Trophoblast cell (in vitro differentiated cells and primary cell): ENCODE results near the gene CLEC3B.
A peak's percentile ranks its signal among the peaks of the same experiment; 100 is the strongest.

ENCODE experiments used
- DNase-seq, 2 donors: peaks; one replicate each; pipeline ENCODE4 v3.0.0-alpha.2; 2016
- H2AFZ ChIP-seq: 2 replicates; pipeline ENCODE4 v1.6.1; 2013; ENCODE audit warnings: low read length, moderate library complexity, mild to moderate bottlenecking; ENCODE audit not compliant: insufficient read depth, poor library complexity
- H2AK5ac ChIP-seq: 2 replicates; pipeline ENCODE4 v1.6.1; 2013; ENCODE audit warnings: mild to moderate bottlenecking, low read length
- H2BK120ac ChIP-seq: 2 replicates; pipeline ENCODE4 v1.6.1; 2013; ENCODE audit warnings: low read length, mild to moderate bottlenecking, moderate library complexity; ENCODE audit not compliant: insufficient read depth, poor library complexity
- H2BK12ac ChIP-seq: 2 replicates; pipeline ENCODE4 v1.6.1; 2013; ENCODE audit warnings: mild to moderate bottlenecking, low read length, moderate library complexity
- H2BK5ac ChIP-seq: 2 replicates; pipeline ENCODE4 v1.6.1; 2013; ENCODE audit warnings: low read length, low read depth, moderate library complexity, mild to moderate bottlenecking; ENCODE audit not compliant: poor library complexity
- H3K14ac ChIP-seq: 2 replicates; pipeline ENCODE4 v1.6.1; 2013; ENCODE audit warnings: mild to moderate bottlenecking, low read length
- H3K18ac ChIP-seq: 2 replicates; pipeline ENCODE4 v1.6.1; 2013; ENCODE audit warnings: mild to moderate bottlenecking, low read length
- H3K23ac ChIP-seq: 2 replicates; pipeline ENCODE4 v1.6.1; 2013; ENCODE audit warnings: low read length
- H3K27ac ChIP-seq: 2 replicates; pipeline ENCODE4 v1.5.1; 2013; ENCODE audit warnings: low read depth, mild to moderate bottlenecking, inconsistent platforms, low read length, moderate library complexity
- H3K27me3 ChIP-seq: 2 replicates; pipeline ENCODE4 v1.6.1; 2013; ENCODE audit warnings: inconsistent platforms, mild to moderate bottlenecking, low read length, moderate library complexity; ENCODE audit not compliant: insufficient read depth
- H3K36me3 ChIP-seq, 2 experiments: 1 replicate in 1 of 2; 2 replicates in 1 of 2; pipeline ENCODE4 v1.6.1; 2013; ENCODE audit warnings: low read length in 2 of 2, mild to moderate bottlenecking in 2 of 2, moderate library complexity in 1 of 2; ENCODE audit not compliant: insufficient read depth in 2 of 2, control insufficient read depth in 1 of 2
- H3K4ac ChIP-seq: 2 replicates; pipeline ENCODE4 v1.6.1; 2013; ENCODE audit warnings: low read depth, mild to moderate bottlenecking, low read length, moderate library complexity
- H3K4me1 ChIP-seq, 2 experiments: 1 replicate in 1 of 2; 2 replicates in 1 of 2; pipeline ENCODE4 v1.6.1; 2013; ENCODE audit warnings: low read length in 2 of 2, mild to moderate bottlenecking in 2 of 2, moderate library complexity in 1 of 2; ENCODE audit not compliant: insufficient read depth in 2 of 2, control insufficient read depth in 1 of 2
- H3K4me2 ChIP-seq: 2 replicates; pipeline ENCODE4 v1.6.1; 2013; ENCODE audit warnings: inconsistent platforms, mild to moderate bottlenecking, low read length, moderate library complexity
- H3K4me3 ChIP-seq: 2 replicates; pipeline ENCODE4 v1.5.1; 2013; ENCODE audit warnings: mild to moderate bottlenecking, low read depth, low read length, inconsistent platforms
- H3K79me1 ChIP-seq: one replicate; pipeline ENCODE4 v1.6.1; 2013; ENCODE audit warnings: low read length
- H3K79me2 ChIP-seq: 2 replicates; pipeline ENCODE4 v1.6.1; 2013; ENCODE audit warnings: low read length, mild to moderate bottlenecking; ENCODE audit not compliant: control insufficient read depth, insufficient read depth, poor library complexity
- H3K9ac ChIP-seq: 2 replicates; pipeline ENCODE4 v1.6.1; 2013; ENCODE audit warnings: mild to moderate bottlenecking, low read length
- H3K9me3 ChIP-seq: 2 replicates; pipeline ENCODE4 v1.6.1; 2013; ENCODE audit warnings: low read depth, mild to moderate bottlenecking, control low read depth, inconsistent platforms, low read length; ENCODE audit not compliant: insufficient read depth
- H4K12ac ChIP-seq: 2 replicates; pipeline ENCODE4 v1.6.1; 2013; ENCODE audit warnings: low read depth, mild to moderate bottlenecking, low read length, moderate library complexity
- H4K8ac ChIP-seq: 2 replicates; pipeline ENCODE4 v1.6.1; 2013; ENCODE audit warnings: low read depth, mild to moderate bottlenecking, low read length, moderate library complexity
- H4K91ac ChIP-seq: one replicate; pipeline ENCODE4 v1.6.1; 2013; ENCODE audit warnings: low read depth, mild to moderate bottlenecking, low read length, moderate library complexity
- WGBS: extraction: QIAGEN DNeasy Blood & Tissue Kit; methylation state at CpG from one replicate; pipeline ENCODE4 v1.1.7; 2013; ENCODE audit warnings: missing lambda C conversion rate; ENCODE audit not compliant: insufficient read length, insufficient coverage; ENCODE audit errors: extremely low coverage; 5-methylcytosine and 5-hydroxymethylcytosine counted together

CLEC3B gene

DNA sequence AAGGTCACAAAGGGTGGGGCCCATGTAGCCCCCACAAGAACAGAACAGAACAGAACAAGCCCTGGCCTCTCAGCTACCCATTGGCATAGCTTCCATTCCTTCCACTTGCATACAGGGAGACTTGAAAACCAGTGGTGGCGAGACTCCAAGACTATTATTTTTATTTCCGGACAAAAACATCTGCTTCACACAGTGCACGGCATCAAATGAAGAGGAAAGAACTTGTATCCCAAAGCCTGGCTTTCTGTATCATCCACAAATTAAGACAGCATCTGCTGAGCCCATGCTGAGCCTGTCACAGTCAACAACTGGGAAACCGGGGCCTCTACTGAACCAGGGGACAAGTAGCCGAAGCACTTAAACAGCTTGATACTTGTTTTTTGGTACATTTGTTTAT, 56.0 kb downstream of the CLEC3B start:
- H3K4me2 ChIP-seq: no peak overlapping the region
- H3K27me3 ChIP-seq: no peaks in the 10 kb centered on the region
- H3K9me3 ChIP-seq: peaks cover 2% of the 10 kb centered on the region
- H2BK120ac ChIP-seq: no peak overlapping the region
- no peak overlapping the region for H2BK12ac ChIP-seq
- no peak overlapping the region for H2AK5ac ChIP-seq
- no peak overlapping the region for H4K91ac ChIP-seq
- no peak for DNase-seq
- H3K4me3 ChIP-seq: no peak overlapping the region
- H3K36me3 ChIP-seq: no peaks in the 10 kb centered on the region
- no peak overlapping the region for H3K4ac ChIP-seq
- no peak overlapping the region for H2BK5ac ChIP-seq
- no peaks in the 10 kb centered on the region for H3K79me2 ChIP-seq
- H3K4me1 ChIP-seq: peaks cover 0 to 3% of the 10 kb centered on the region in 2 experiments
- no peak overlapping the region for H3K14ac ChIP-seq
- H4K12ac ChIP-seq: no peak overlapping the region
- no peak overlapping the region for H3K23ac ChIP-seq
- H3K9ac ChIP-seq: no peak overlapping the region
- H3K79me1 ChIP-seq: no peaks in the 10 kb centered on the region
- WGBS: no CpG with 5 or more reads among the region's 5 CpGs
- no peak overlapping the region for H4K8ac ChIP-seq
- no peak overlapping the region for H3K18ac ChIP-seq
- no peak overlapping the region for H3K27ac ChIP-seq
- no peak overlapping the region for H2AFZ ChIP-seq

DNA sequence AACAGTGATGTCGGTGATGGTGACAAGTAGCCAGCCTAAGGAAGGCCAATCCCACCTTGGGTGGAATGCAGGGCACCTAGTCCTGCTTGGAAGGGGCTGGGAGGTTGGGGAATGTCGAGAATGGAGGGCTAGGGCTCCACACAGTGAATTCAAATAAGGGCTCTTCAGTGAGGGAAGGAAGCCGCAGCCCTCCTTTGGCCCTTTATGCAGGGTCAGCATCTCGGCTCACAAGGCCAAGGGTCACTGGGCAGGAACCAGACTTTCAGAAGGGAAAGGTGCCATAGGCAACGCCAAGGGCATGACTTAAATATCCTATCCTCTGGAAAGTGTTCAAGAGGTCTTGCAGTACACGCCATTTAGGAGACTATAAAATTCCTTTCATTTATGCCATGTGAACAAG, 56.9 kb downstream of the CLEC3B start:
- no peaks in the 10 kb centered on the region for H3K79me1 ChIP-seq
- H3K27me3 ChIP-seq: no peaks in the 10 kb centered on the region
- H3K9me3 ChIP-seq: no peaks in the 10 kb centered on the region
- WGBS: no CpG with 5 or more reads among the region's 6 CpGs
- H2AK5ac ChIP-seq: no peak overlapping the region
- H3K23ac ChIP-seq: no peak overlapping the region
- peaks cover 0 to 3% of the 10 kb centered on the region in 2 experiments for H3K4me1 ChIP-seq
- no peak overlapping the region for H2BK12ac ChIP-seq
- no peak overlapping the region for H2BK120ac ChIP-seq
- no peak overlapping the region for H4K91ac ChIP-seq
- H4K12ac ChIP-seq: no peak overlapping the region
- H3K4me2 ChIP-seq: no peak overlapping the region
- H3K79me2 ChIP-seq: no peaks in the 10 kb centered on the region
- no peak for DNase-seq
- no peak overlapping the region for H3K9ac ChIP-seq
- no peak overlapping the region for H3K27ac ChIP-seq
- no peak overlapping the region for H3K4me3 ChIP-seq
- H3K36me3 ChIP-seq: no peaks in the 10 kb centered on the region
- no peak overlapping the region for H3K18ac ChIP-seq
- no peak overlapping the region for H4K8ac ChIP-seq
- no peak overlapping the region for H3K4ac ChIP-seq
- no peak overlapping the region for H2BK5ac ChIP-seq
- no peak overlapping the region for H2AFZ ChIP-seq
- H3K14ac ChIP-seq: no peak overlapping the region

DNA sequence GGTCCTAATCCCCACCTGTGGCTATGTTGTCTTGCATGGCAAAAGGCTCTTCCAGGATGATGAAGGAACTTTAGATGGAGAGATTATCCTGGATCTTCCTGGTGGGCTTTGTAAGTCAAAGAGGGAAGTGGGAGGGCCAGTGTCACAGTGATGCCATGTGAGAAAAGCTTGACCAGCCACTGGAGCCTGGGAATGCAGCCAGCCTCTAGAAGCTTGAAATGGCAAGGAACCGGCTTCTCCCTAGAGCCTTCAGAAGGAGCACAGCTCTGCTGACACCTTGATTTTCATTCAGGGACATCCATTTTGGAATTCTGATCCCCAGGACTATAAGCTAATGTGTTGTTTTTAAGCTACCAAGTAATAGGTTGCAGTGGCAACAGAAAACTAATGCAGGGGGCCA, 58.3 kb downstream of the CLEC3B start:
- Histone ChIP-seq H3K36me3 (no peaks in the 10 kb centered on the region), H4K8ac (no peak overlapping the region), H4K12ac (no peak overlapping the region), H3K4me3 (no peak overlapping the region), H2BK120ac (no peak overlapping the region), H3K79me2 (no peaks in the 10 kb centered on the region), H3K4me2 (no peak overlapping the region), H3K14ac (no peak overlapping the region), H3K4ac (no peak overlapping the region), H3K18ac (no peak overlapping the region), H3K9ac (no peak overlapping the region), H4K91ac (no peak overlapping the region), H2AK5ac (no peak overlapping the region), H3K4me1 (no peaks in the 10 kb centered on the region), H2BK5ac (no peak overlapping the region), H3K27ac (no peak overlapping the region), H3K23ac (no peak overlapping the region), H3K9me3 (no peaks in the 10 kb centered on the region), H2AFZ (no peak overlapping the region), H3K27me3 (no peaks in the 10 kb centered on the region), H3K79me1 (no peaks in the 10 kb centered on the region), H2BK12ac (no peak overlapping the region)
- no CpG with 5 or more reads among the region's 1 CpG for WGBS
- no peak for DNase-seq

DNA sequence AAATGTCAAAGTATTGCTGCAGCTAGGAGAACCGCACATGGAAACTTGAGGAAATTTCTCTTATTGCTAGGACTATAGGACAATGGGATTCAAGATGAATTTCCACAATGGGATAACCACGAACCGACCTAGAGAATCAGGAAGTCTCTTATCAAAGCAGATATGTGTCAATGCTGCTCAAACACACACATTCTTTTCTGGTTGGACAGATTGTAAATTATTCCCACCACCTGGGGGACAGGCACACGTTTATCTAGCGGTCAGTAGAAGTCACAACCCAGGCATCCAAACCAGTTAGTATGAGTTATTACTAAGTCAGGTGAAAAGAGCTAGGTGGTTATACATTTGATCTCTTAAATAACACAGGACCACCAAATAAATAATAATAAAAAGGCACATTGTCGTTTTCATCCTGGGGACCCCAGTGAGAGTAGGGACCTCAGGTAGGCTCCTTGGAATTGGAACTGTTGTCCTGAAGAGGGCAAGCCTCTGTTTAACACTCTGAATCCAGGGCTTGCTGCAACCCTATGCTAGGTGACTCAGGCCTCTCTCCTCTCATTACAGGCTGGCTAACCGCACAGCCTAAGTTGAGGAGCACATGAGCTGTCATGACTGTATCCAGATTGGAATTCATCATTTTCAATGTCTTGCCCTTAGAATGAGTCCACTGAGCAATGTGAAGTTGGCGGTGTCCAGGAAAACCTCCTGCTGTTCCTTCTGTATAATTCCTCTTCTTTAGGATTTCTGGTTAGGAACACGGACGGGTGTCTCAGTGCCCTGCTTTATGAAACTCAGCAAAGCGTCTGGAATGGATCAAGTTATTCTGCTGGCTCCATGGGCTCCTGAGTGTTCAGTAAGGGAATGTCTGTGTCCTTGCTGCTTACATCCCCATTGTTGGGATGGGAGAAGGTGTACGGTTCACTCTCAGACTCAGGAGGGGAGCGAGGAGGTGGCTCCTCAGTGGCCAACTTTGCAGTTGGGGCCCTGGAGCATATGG, 59.0 kb downstream of the CLEC3B start:
- no peak overlapping the region for H2BK120ac ChIP-seq
- no peak overlapping the region for H4K12ac ChIP-seq
- H3K79me1 ChIP-seq: no peaks in the 10 kb centered on the region
- H3K18ac ChIP-seq: no peak overlapping the region
- H3K27me3 ChIP-seq: no peaks in the 10 kb centered on the region
- H2BK5ac ChIP-seq: no peak overlapping the region
- H4K91ac ChIP-seq: no peak overlapping the region
- H3K9ac ChIP-seq: no peak overlapping the region
- no peak overlapping the region for H4K8ac ChIP-seq
- no peak overlapping the region for H2BK12ac ChIP-seq
- H3K4me3 ChIP-seq: no peak overlapping the region
- no peaks in the 10 kb centered on the region for H3K9me3 ChIP-seq
- H3K36me3 ChIP-seq: no peaks in the 10 kb centered on the region
- no peaks in the 10 kb centered on the region for H3K79me2 ChIP-seq
- H3K4me2 ChIP-seq: no peak overlapping the region
- no peaks in the 10 kb centered on the region for H3K4me1 ChIP-seq
- no CpG with 5 or more reads among the region's 13 CpGs for WGBS
- no peak overlapping the region for H3K4ac ChIP-seq
- no peak overlapping the region for H3K23ac ChIP-seq
- no peak overlapping the region for H3K27ac ChIP-seq
- DNase-seq: peak; percentile 52 to 69
- no peak overlapping the region for H2AFZ ChIP-seq
- no peak overlapping the region for H2AK5ac ChIP-seq
- no peak overlapping the region for H3K14ac ChIP-seq
